Breast epithelium (tissue), 3 donors: Measurements from ENCODE around the gene USP32.

Experiments used
- POLR2AphosphoS5 ChIP-seq, 3 donors: sonication (generic); formaldehyde crosslinking; IDR thresholded peaks; one replicate each; pipeline ENCODE4 v1.6.1; 2017; ENCODE audit warnings: antibody characterized with exemption in 3 of 3
- TF ChIP-seq, protein P1 (sequence below), 3 donors: fragments of 450-650 bp; IDR thresholded peaks; one replicate each; pipeline ENCODE4 v1.5.1; 2016 to 2017; ENCODE audit warnings: antibody characterized with exemption in 3 of 3, mild to moderate bottlenecking in 3 of 3, moderate library complexity in 3 of 3

GRCh38 chr17:60388742-60389141, 3.2 kb downstream of the USP32 start:
- TF ChIP-seq POLR2AphosphoS5 (IDR thresholded peaks at IDR 0.05), result no peak
- TF ChIP-seq, protein P1, sequence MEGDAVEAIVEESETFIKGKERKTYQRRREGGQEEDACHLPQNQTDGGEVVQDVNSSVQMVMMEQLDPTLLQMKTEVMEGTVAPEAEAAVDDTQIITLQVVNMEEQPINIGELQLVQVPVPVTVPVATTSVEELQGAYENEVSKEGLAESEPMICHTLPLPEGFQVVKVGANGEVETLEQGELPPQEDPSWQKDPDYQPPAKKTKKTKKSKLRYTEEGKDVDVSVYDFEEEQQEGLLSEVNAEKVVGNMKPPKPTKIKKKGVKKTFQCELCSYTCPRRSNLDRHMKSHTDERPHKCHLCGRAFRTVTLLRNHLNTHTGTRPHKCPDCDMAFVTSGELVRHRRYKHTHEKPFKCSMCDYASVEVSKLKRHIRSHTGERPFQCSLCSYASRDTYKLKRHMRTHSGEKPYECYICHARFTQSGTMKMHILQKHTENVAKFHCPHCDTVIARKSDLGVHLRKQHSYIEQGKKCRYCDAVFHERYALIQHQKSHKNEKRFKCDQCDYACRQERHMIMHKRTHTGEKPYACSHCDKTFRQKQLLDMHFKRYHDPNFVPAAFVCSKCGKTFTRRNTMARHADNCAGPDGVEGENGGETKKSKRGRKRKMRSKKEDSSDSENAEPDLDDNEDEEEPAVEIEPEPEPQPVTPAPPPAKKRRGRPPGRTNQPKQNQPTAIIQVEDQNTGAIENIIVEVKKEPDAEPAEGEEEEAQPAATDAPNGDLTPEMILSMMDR (IDR thresholded peaks at IDR 0.05), result no peak
